HepG2 (cell line): Measurements from ENCODE around the gene CLRN3. TPM values are rescaled to one million over a fixed set of nuclear protein-coding genes. Genes with fewer than 3 reads are reported as not detected.

ENCODE experiments used
- ATAC-seq: fragments of 200-7000 bp; cut with Tn5 transposase; 3 replicates; pipeline ENCODE4 v1.9.1; 2020; ENCODE audit warnings: mild to moderate bottlenecking, moderate library complexity
- BruUV-seq: library from RNA; stranded (reverse); fragments of 400-500 nt; replicated peaks from 2 replicates; lab custom pipeline; 2021; lab: Mats Ljungman, UMichigan
- CTCF ChIA-PET: fragments of 300-600 bp; formaldehyde crosslinking; extraction: SDS; loops from one replicate; lab custom pipeline; 2021; ENCODE audit warnings: low total read pairs, inconsistent platforms, low intra/inter-chr PET ratio; lab: Yijun Ruan, JAX
- POLR2A ChIA-PET: fragments of 350-600 bp; sonication (Branson Sonifier 250); formaldehyde crosslinking; loops from one replicate; lab custom pipeline; 2020; ENCODE audit warnings: antibody characterized with exemption, inconsistent platforms; lab: Yijun Ruan, JAX
- DNase-seq: peaks from one replicate; pipeline ENCODE4 v3.0.0-alpha.2; 2015; ENCODE audit warnings: low spot score
- FAIRE-seq: peaks from 3 replicates; lab custom pipeline; 2011; peaks lifted over from hg19 to GRCh38; lab: Jason Lieb, UNC
- H2AFZ ChIP-seq: one replicate; pipeline ENCODE4 v1.6.1; 2011; ENCODE audit warnings: low read length, inconsistent platforms
- H3K27ac ChIP-seq: fragments of 300-600 bp; 3 replicates; pipeline ENCODE4 v1.8.0; 2011; ENCODE audit warnings: mixed run types, mild to moderate bottlenecking, mixed read lengths, low read length, inconsistent platforms; ENCODE audit not compliant: insufficient read depth; ENCODE audit errors: extremely low read length
- H3K27me3 ChIP-seq, 2 experiments: fragments of 200-600 bp in 1 of 2; 2 replicates in 1 of 2; 3 replicates in 1 of 2; pipeline versions ENCODE4 v1.6.0 to v1.8.0; 2011; ENCODE audit warnings: low read length in 2 of 2, mild to moderate bottlenecking in 2 of 2, moderate library complexity in 2 of 2, inconsistent platforms in 1 of 2; ENCODE audit not compliant: insufficient read depth in 2 of 2, control insufficient read depth in 1 of 2
- H3K36me3 ChIP-seq, 2 experiments: fragments of 200-600 bp in 1 of 2; replicated peaks in 1 of 2; 2 replicates in 1 of 2; 3 replicates in 1 of 2; pipeline versions ENCODE4 v1.5.1 to v1.8.0; 2011; ENCODE audit warnings: low read length in 2 of 2, inconsistent platforms in 1 of 2; ENCODE audit not compliant: insufficient read depth in 2 of 2, control insufficient read depth in 1 of 2
- H3K4me1 ChIP-seq: 2 replicates; pipeline ENCODE4 v1.5.1; 2012; ENCODE audit warnings: low read length, inconsistent platforms; ENCODE audit not compliant: insufficient read depth
- H3K4me2 ChIP-seq: 2 replicates; pipeline ENCODE4 v1.6.0; 2011; ENCODE audit warnings: low read depth, low read length, inconsistent platforms
- H3K4me3 ChIP-seq, 3 experiments: fragments of 200-600 bp in 1 of 3; sonication (generic), shearing (Covaris generic) in 1 of 3; replicated peaks in 1 of 3; 2 replicates each; pipeline ENCODE4 v1.5.1; 2011 to 2016; ENCODE audit warnings: low read length in 3 of 3, inconsistent platforms in 2 of 3, low read depth in 2 of 3, mild to moderate bottlenecking in 2 of 3, control low read depth in 1 of 3, mixed read lengths in 1 of 3; ENCODE audit not compliant: insufficient read depth in 1 of 3
- H3K79me2 ChIP-seq: one replicate; pipeline ENCODE4 v1.6.1; 2011; ENCODE audit warnings: low read length, inconsistent platforms; ENCODE audit not compliant: insufficient read depth
- H3K9ac ChIP-seq: 2 replicates; pipeline ENCODE4 v1.6.0; 2011; ENCODE audit warnings: mild to moderate bottlenecking, low read depth, low read length, inconsistent platforms; ENCODE audit not compliant: insufficient read depth
- H3K9me3 ChIP-seq: 2 replicates; pipeline ENCODE4 v1.5.1; 2012; ENCODE audit warnings: mild to moderate bottlenecking, low read length
- H4K20me1 ChIP-seq: 2 replicates; pipeline ENCODE4 v1.6.0; 2011; ENCODE audit warnings: inconsistent platforms, mild to moderate bottlenecking, low read length, moderate library complexity; ENCODE audit not compliant: insufficient read depth
- BCL6 ChIP-seq: IDR thresholded peaks from 2 replicates; pipeline ENCODE4 v1.6.1; 2016; ENCODE audit warnings: missing genetic modification reagents, missing compliant biosample characterization
- BORCS8-MEF2B ChIP-seq: sonication (generic); formaldehyde crosslinking; IDR thresholded peaks from 2 replicates; pipeline ENCODE4 v1.8.0; 2022; ENCODE audit warnings: mild to moderate bottlenecking, missing genetic modification reagents
- MIER3 ChIP-seq: IDR thresholded peaks from 2 replicates; pipeline ENCODE4 v1.6.1; 2016; ENCODE audit warnings: missing compliant biosample characterization, borderline replicate concordance
- PCBP1 ChIP-seq: fragments of 200-400 bp; formaldehyde crosslinking; IDR thresholded peaks from 2 replicates; pipeline ENCODE4 v1.6.1; 2017; ENCODE audit warnings: mild to moderate bottlenecking, low read depth, low read length, borderline replicate concordance
- ZBTB7A ChIP-seq: sonication (generic); formaldehyde crosslinking; IDR thresholded peaks from 2 replicates; pipeline ENCODE4 v1.8.0; 2022; ENCODE audit warnings: mild to moderate bottlenecking, missing genetic modification reagents
- WGBS: methylation state at CpG from one replicate; pipeline ENCODE4 v1.1.6; 2017; ENCODE audit warnings: low lambda C conversion rate; 5-methylcytosine and 5-hydroxymethylcytosine counted together
- in situ Hi-C: cut with HindIII; loops from 2 replicates; pipeline ENCODE4 v1.10.0; 2017; ENCODE audit warnings: low pct_unique_long_range_greater_than_20kb; ENCODE audit not compliant: extremely low pct_ligation_motif_present
- intact Hi-C: fragments of 100-400 bp; cut with micrococcal nuclease; formaldehyde crosslinking; loops from one replicate; pipeline ENCODE4 v1.10.0; 2022; ENCODE audit not compliant: unreplicated experiment
- polyA plus RNA-seq, 8 experiments: library from polyadenylated mRNA; depleted of rRNA in 3 of 8; stranded (reverse) in 7 of 8; unstranded in 1 of 8; fragments of >200 nt; fragmentation: Illumina TruSeq in 4 of 8; extraction: Trizol in 4 of 8; gene quantifications; 2 replicates each; pipeline versions ENCODE4 v1.2.1 to v1.2.3, GENCODE V29; 2011 to 2016; ENCODE audit warnings: low read depth in 4 of 8, missing spikeins in 1 of 8, mixed read lengths in 1 of 8; ENCODE audit not compliant: insufficient read depth in 1 of 8
- total RNA-seq, 5 experiments: library from RNA; depleted of rRNA; stranded (reverse); fragments of >200 nt; fragmentation: Illumina TruSeq; extraction: Trizol; gene quantifications; 2 replicates each; pipeline ENCODE4 v1.2.3, GENCODE V29; 2016; ENCODE audit warnings: low read depth in 1 of 5
- TF ChIP-seq, protein P1 (sequence below): sonication (generic); formaldehyde crosslinking; IDR thresholded peaks from 2 replicates; pipeline ENCODE4 v1.4.0; 2020; ENCODE audit warnings: missing genetic modification reagents, borderline replicate concordance
- TF ChIP-seq, protein P2 (sequence below): sonication (generic); formaldehyde crosslinking; IDR thresholded peaks from 2 replicates; pipeline ENCODE4 v1.8.1; 2023; ENCODE audit warnings: mild to moderate bottlenecking, missing genetic modification reagents
- TF ChIP-seq, protein P3 (sequence below): sonication (generic); formaldehyde crosslinking; IDR thresholded peaks from 2 replicates; pipeline ENCODE4 v1.8.0; 2022; ENCODE audit warnings: mild to moderate bottlenecking, missing genetic modification reagents, moderate library complexity

The CLRN3 gene
- total and polyA plus RNA-seq, 2 of the 13 experiments (the other 11 are each of a cell fraction or from before 2014, with no cell fraction given) = not detected

DNA sequence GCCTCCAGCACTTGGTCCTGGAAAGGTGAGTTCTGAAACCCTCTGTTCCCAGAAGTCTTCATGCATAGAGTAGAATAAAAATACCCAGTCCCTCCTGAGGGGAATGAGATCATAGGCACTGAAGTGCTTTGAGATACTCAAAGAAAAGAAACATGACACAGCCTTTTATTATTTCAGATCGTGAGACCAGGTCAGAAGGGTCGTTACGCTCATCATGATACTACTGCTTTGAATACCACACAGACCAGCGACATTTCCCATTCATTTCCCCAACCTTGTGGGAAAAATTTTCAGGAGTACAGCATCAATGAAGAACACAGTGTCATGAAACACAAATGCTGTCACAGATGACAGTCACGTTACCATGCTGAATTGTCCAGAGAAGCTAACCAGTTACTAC, 15.0 kb downstream of the CLRN3 start (continued):
- no peak for TF ChIP-seq BCL6
- TF ChIP-seq ZBTB7A (CRISPR knock-in tag) = no peak
- TF ChIP-seq, protein P1, sequence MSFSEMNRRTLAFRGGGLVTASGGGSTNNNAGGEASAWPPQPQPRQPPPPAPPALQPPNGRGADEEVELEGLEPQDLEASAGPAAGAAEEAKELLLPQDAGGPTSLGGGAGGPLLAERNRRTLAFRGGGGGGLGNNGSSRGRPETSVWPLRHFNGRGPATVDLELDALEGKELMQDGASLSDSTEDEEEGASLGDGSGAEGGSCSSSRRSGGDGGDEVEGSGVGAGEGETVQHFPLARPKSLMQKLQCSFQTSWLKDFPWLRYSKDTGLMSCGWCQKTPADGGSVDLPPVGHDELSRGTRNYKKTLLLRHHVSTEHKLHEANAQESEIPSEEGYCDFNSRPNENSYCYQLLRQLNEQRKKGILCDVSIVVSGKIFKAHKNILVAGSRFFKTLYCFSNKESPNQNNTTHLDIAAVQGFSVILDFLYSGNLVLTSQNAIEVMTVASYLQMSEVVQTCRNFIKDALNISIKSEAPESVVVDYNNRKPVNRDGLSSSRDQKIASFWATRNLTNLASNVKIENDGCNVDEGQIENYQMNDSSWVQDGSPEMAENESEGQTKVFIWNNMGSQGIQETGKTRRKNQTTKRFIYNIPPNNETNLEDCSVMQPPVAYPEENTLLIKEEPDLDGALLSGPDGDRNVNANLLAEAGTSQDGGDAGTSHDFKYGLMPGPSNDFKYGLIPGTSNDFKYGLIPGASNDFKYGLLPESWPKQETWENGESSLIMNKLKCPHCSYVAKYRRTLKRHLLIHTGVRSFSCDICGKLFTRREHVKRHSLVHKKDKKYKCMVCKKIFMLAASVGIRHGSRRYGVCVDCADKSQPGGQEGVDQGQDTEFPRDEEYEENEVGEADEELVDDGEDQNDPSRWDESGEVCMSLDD = no peak
- TF ChIP-seq, protein P2, sequence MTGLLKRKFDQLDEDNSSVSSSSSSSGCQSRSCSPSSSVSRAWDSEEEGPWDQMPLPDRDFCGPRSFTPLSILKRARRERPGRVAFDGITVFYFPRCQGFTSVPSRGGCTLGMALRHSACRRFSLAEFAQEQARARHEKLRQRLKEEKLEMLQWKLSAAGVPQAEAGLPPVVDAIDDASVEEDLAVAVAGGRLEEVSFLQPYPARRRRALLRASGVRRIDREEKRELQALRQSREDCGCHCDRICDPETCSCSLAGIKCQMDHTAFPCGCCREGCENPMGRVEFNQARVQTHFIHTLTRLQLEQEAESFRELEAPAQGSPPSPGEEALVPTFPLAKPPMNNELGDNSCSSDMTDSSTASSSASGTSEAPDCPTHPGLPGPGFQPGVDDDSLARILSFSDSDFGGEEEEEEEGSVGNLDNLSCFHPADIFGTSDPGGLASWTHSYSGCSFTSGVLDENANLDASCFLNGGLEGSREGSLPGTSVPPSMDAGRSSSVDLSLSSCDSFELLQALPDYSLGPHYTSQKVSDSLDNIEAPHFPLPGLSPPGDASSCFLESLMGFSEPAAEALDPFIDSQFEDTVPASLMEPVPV (CRISPR knock-in tag) = no peak
- no peak for TF ChIP-seq MIER3 (CRISPR knock-in tag)
- TF ChIP-seq, protein P3, sequence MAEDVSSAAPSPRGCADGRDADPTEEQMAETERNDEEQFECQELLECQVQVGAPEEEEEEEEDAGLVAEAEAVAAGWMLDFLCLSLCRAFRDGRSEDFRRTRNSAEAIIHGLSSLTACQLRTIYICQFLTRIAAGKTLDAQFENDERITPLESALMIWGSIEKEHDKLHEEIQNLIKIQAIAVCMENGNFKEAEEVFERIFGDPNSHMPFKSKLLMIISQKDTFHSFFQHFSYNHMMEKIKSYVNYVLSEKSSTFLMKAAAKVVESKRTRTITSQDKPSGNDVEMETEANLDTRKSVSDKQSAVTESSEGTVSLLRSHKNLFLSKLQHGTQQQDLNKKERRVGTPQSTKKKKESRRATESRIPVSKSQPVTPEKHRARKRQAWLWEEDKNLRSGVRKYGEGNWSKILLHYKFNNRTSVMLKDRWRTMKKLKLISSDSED (CRISPR knock-in tag) = no peak
- no peak for TF ChIP-seq PCBP1

DNA sequence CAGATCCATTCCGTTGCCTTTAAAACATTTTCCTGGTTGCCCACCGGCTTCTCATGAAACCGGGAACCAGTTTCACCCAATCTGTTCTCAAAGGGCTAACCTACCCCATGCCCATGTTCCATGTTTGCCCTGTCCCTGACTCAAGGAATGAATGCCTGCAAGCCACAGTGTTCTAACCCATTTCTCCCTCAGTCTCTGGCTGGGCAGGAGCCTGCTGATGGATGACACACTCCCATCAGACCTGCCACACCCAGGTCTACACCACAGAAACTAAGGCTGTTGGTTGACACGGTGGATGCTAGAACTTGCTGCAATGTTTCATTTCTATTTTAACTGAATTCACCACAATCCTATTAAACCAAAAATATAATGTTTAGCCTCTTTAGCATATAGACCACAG, 15.6 kb downstream of the CLRN3 start:
- 52% methylated on average over 4 of the region's 4 CpGs for WGBS
- no peaks in the 10 kb centered on the region for H3K36me3 ChIP-seq
- FAIRE-seq (no peak), ATAC-seq (no peak), DNase-seq (no peak)
- H3K4me2 ChIP-seq = no peak overlapping the region
- H3K9me3 ChIP-seq = no peaks in the 10 kb centered on the region
- no peak overlapping the region for H3K4me3 ChIP-seq
- H2AFZ ChIP-seq = no peak overlapping the region
- POLR2A ChIA-PET = no interaction called here
- no peaks in the 10 kb centered on the region for H3K27me3 ChIP-seq
- no peaks in the 10 kb centered on the region for H3K79me2 ChIP-seq
- no peaks in the 10 kb centered on the region for H4K20me1 ChIP-seq
- in situ Hi-C loops (no loop called here), intact Hi-C loops (loop anchor here (10.0 kb wide), 1 partner anchor 138 kb away; no protein-coding TSS in a partner anchor)
- peaks cover 23% of the 10 kb centered on the region for H3K4me1 ChIP-seq
- no peak overlapping the region for H3K9ac ChIP-seq
- CTCF ChIA-PET = no interaction called here
- H3K27ac ChIP-seq = no peak overlapping the region
- no peak for TF ChIP-seq BORCS8-MEF2B (CRISPR knock-in tag)
- BruUV-seq = no TSS peak
